KMS-11 (cell line): ENCODE measurements around the gene SIVA1.

Experiments
- H2AFZ ChIP-seq: fragments of 200-600 bp; sonication (generic); 2 replicates; pipeline ENCODE4 v1.6.1; 2016; ENCODE audit warnings: antibody characterized with exemption, mixed run types, low read depth
- H3K27ac ChIP-seq: fragments of 200-600 bp; sonication (generic); 2 replicates; pipeline ENCODE4 v1.6.1; 2016; ENCODE audit warnings: mild to moderate bottlenecking, mixed run types
- H3K27me3 ChIP-seq: fragments of 200-600 bp; sonication (generic); 2 replicates; pipeline ENCODE4 v1.6.1; 2017; ENCODE audit warnings: mild to moderate bottlenecking, low read depth, mixed run types, moderate library complexity; ENCODE audit not compliant: insufficient read depth
- H3K36me3 ChIP-seq: fragments of 200-600 bp; sonication (generic); 2 replicates; pipeline ENCODE4 v1.6.1; 2017; ENCODE audit warnings: mild to moderate bottlenecking, mixed run types; ENCODE audit not compliant: insufficient read depth
- H3K4me1 ChIP-seq: fragments of 200-600 bp; sonication (generic); 2 replicates; pipeline ENCODE4 v1.6.1; 2016; ENCODE audit warnings: mild to moderate bottlenecking, low read depth, mixed run types; ENCODE audit not compliant: poor library complexity, severe bottlenecking
- H3K4me2 ChIP-seq: fragments of 200-600 bp; sonication (generic); 2 replicates; pipeline ENCODE4 v1.7.0; 2016; ENCODE audit warnings: mild to moderate bottlenecking, mixed run types
- H3K4me3 ChIP-seq: fragments of 200-600 bp; sonication (generic); IDR thresholded peaks from 2 replicates; pipeline ENCODE4 v1.6.1; 2017; ENCODE audit warnings: low read depth, low read length, mixed read lengths; ENCODE audit not compliant: insufficient read depth
- H3K79me2 ChIP-seq: fragments of 200-600 bp; sonication (generic); 2 replicates; pipeline ENCODE4 v1.6.1; 2016; ENCODE audit warnings: low read depth, mixed run types; ENCODE audit not compliant: insufficient read depth
- H3K9ac ChIP-seq: fragments of 200-600 bp; sonication (generic); 2 replicates; pipeline ENCODE4 v1.6.1; 2016; ENCODE audit warnings: mild to moderate bottlenecking, mixed run types
- H4K20me1 ChIP-seq: fragments of 200-600 bp; sonication (generic); 2 replicates; pipeline ENCODE4 v1.6.1; 2016; ENCODE audit warnings: mild to moderate bottlenecking, mixed run types; ENCODE audit not compliant: insufficient read depth
- CTCF ChIP-seq: fragments of 200-600 bp; sonication (generic); conservative IDR thresholded peaks from 2 replicates; pipeline ENCODE4 v1.6.1; 2017; ENCODE audit warnings: low read depth, mild to moderate bottlenecking, antibody characterized with exemption, low read length, moderate library complexity, mixed read lengths

The SIVA1 gene

GRCh38 chr14:104732931-104733681, 19.8 kb upstream of the SIVA1 start:
- no peak overlapping the region for H3K27ac ChIP-seq
- H3K4me2 ChIP-seq: no peak overlapping the region
- H3K4me1 ChIP-seq: no peaks in the 10 kb centered on the region
- no peaks in the 10 kb centered on the region for H3K36me3 ChIP-seq
- no peak overlapping the region for H3K4me3 ChIP-seq
- H4K20me1 ChIP-seq: no peaks in the 10 kb centered on the region
- peaks cover 16% of the 10 kb centered on the region for H3K27me3 ChIP-seq
- no peaks in the 10 kb centered on the region for H3K79me2 ChIP-seq
- no peak overlapping the region for H2AFZ ChIP-seq
- H3K9ac ChIP-seq: no peak overlapping the region
- TF ChIP-seq CTCF: no peak

GRCh38 chr14:104734051-104734587, 18.8 kb upstream of the SIVA1 start:
- no peak overlapping the region for H3K27ac ChIP-seq
- no peak overlapping the region for H2AFZ ChIP-seq
- no peaks in the 10 kb centered on the region for H3K79me2 ChIP-seq
- H3K4me2 ChIP-seq: no peak overlapping the region
- H4K20me1 ChIP-seq: no peaks in the 10 kb centered on the region
- no peak overlapping the region for H3K4me3 ChIP-seq
- no peaks in the 10 kb centered on the region for H3K36me3 ChIP-seq
- H3K4me1 ChIP-seq: no peaks in the 10 kb centered on the region
- H3K9ac ChIP-seq: no peak overlapping the region
- H3K27me3 ChIP-seq: peaks cover 16% of the 10 kb centered on the region
- no peak for TF ChIP-seq CTCF

GRCh38 chr14:104734601-104734990, 18.4 kb upstream of the SIVA1 start:
- Histone ChIP-seq H2AFZ (no peak overlapping the region), H3K36me3 (no peaks in the 10 kb centered on the region), H4K20me1 (no peaks in the 10 kb centered on the region), H3K4me1 (no peaks in the 10 kb centered on the region), H3K4me3 (no peak overlapping the region), H3K27ac (no peak overlapping the region), H3K27me3 (peaks cover 17% of the 10 kb centered on the region), H3K79me2 (no peaks in the 10 kb centered on the region), H3K4me2 (no peak overlapping the region), H3K9ac (no peak overlapping the region)
- TF ChIP-seq CTCF: no peak

- no peak for TF ChIP-seq CTCF
- no peak overlapping the region for H3K4me2 ChIP-seq
- H3K4me1 ChIP-seq: no peaks in the 10 kb centered on the region
- H2AFZ ChIP-seq: no peak overlapping the region
- H4K20me1 ChIP-seq: no peaks in the 10 kb centered on the region
- H3K4me3 ChIP-seq: no peak overlapping the region
- H3K36me3 ChIP-seq: no peaks in the 10 kb centered on the region
- H3K27ac ChIP-seq: no peak overlapping the region
- peaks cover 19% of the 10 kb centered on the region for H3K27me3 ChIP-seq
- no peak overlapping the region for H3K9ac ChIP-seq
- no peaks in the 10 kb centered on the region for H3K79me2 ChIP-seq
Measured at GRCh38 chr14:104734991-104735779, 17.8 kb upstream of the SIVA1 start.
